ENCODE measurements around the gene PEX26.
A peak's percentile ranks its signal among the peaks of the same experiment; 100 is the strongest.
"Not testable (repeated sequence)": the region's sequence is repeated elsewhere in the genome, so short reads cannot be mapped to it uniquely, and the experiment has no call there.

Gene PEX26

GRCh38 chr22:18071968-18072310 lies 5.9 kb upstream of the PEX26 start:
- DNase-seq, result no peak

GRCh38 chr22:18073467-18073866 lies 4.3 kb upstream of the PEX26 start:
- DNase-seq, result no peak

- not testable (repeated sequence) for DNase-seq
Measured at GRCh38 chr22:18073927-18074326, 3.9 kb upstream of the PEX26 start.

GRCh38 chr22:18075101-18075719 lies 2.6 kb upstream of the PEX26 start:
- no peak for DNase-seq

GRCh38 chr22:18075720-18076497 lies 1.9 kb upstream of the PEX26 start:
- DNase-seq, result peak; percentile 88

- no peak for DNase-seq
Measured at GRCh38 chr22:18077087-18077638, 627 bp upstream of the PEX26 start.

GRCh38 chr22:18078329-18079041 lies 695 bp downstream of the PEX26 start:
- DNase-seq, result peak; percentile 21

GRCh38 chr22:18079706-18080233 lies 2.0 kb downstream of the PEX26 start:
- DNase-seq, result no peak

GRCh38 chr22:18081416-18081815 lies 3.6 kb downstream of the PEX26 start:
- DNase-seq, result no peak

- DNase-seq, result no peak
Measured at GRCh38 chr22:18082467-18082866, 4.7 kb downstream of the PEX26 start.

- DNase-seq, result no peak
Measured at GRCh38 chr22:18083406-18083805, 5.6 kb downstream of the PEX26 start.

GRCh38 chr22:18085188-18085587 lies 7.4 kb downstream of the PEX26 start:
- DNase-seq, result no peak

- DNase-seq, result no peak
Measured at GRCh38 chr22:18087350-18087855, 9.6 kb downstream of the PEX26 start.

GRCh38 chr22:18088825-18089568 lies 11.2 kb downstream of the PEX26 start:
- no peak for DNase-seq

GRCh38 chr22:18090286-18090685 lies 12.5 kb downstream of the PEX26 start:
- DNase-seq, result no peak

- DNase-seq, result no peak
Measured at GRCh38 chr22:18091478-18091877, 13.7 kb downstream of the PEX26 start.

- DNase-seq, result peak; percentile 41
Measured at GRCh38 chr22:18091916-18092526, 14.2 kb downstream of the PEX26 start.

GRCh38 chr22:18093661-18094060 lies 15.9 kb downstream of the PEX26 start:
- DNase-seq, result no peak

GRCh38 chr22:18095101-18095805 lies 17.5 kb downstream of the PEX26 start:
- no peak for DNase-seq

- no peak for DNase-seq
Measured at GRCh38 chr22:18096823-18097222, 19.0 kb downstream of the PEX26 start.

- DNase-seq, result no peak
Measured at GRCh38 chr22:18100781-18101180, 23.0 kb downstream of the PEX26 start.
